ENCODE data around the gene GZF1.

DNA sequence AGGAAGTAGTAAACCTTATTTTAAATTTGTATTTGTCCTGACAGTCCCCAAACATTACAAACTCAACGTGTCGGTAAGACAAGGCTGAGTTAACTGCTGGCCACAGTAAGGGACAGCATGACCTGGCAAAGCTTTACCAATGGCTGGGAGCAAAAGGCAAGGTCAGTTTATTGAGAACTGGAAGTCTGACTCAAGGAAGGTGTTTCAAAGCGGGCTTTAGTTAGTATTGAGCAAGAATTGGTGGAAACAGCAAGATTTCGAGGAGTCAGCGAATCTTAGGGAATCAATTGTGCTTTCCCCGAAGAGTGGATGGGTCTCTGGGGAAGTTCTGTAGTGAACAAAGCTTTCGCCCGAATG lies 885 bp upstream of the GZF1 start:
- TF ChIP-seq CTCF (IDR thresholded peaks at IDR 0.05 in 8 of 11, conservative IDR thresholded peaks at IDR 0.05 in 3 of 11) (no peak), POLR2A (IDR thresholded peaks at IDR 0.05) (no peak), POLR2AphosphoS5 (IDR thresholded peaks at IDR 0.05) (no peak)
